K562 (cell line): Measurements from ENCODE around the gene ABR. TPM values are rescaled to one million over a fixed set of nuclear protein-coding genes. Genes with fewer than 3 reads are reported as not detected.

Source experiments
- ATAC-seq: fragments of 200-7000 bp; cut with Tn5 transposase; 3 replicates; pipeline ENCODE4 v1.9.1; 2020; ENCODE audit warnings: moderate library complexity
- BruUV-seq: library from RNA; stranded (reverse); fragments of 400-500 nt; replicated peaks from 2 replicates; lab custom pipeline; 2021; lab: Mats Ljungman, UMichigan
- CTCF ChIA-PET: fragments of 300-600 bp; formaldehyde crosslinking; extraction: SDS; loops from one replicate; lab custom pipeline; 2021; ENCODE audit warnings: low intra/inter-chr PET ratio; lab: Yijun Ruan, JAX
- POLR2A ChIA-PET: fragments of 300-600, 350-650 bp; sonication (Branson Sonifier 250); formaldehyde crosslinking; extraction: SDS; loops from one replicate; lab custom pipeline; 2021; ENCODE audit warnings: antibody characterized with exemption, inconsistent platforms; lab: Yijun Ruan, JAX
- DNase-seq, 4 experiments: peaks; one replicate each; pipeline versions ENCODE4 v3.0.0 to v3.0.0-alpha.2; 2011 to 2018; ENCODE audit warnings: low spot score in 3 of 4, mixed read lengths in 3 of 4; ENCODE audit errors: extremely low read depth in 1 of 4
- FAIRE-seq: peaks from 2 replicates; lab custom pipeline; 2011; peaks lifted over from hg19 to GRCh38; lab: Jason Lieb, UNC
- H2AFZ ChIP-seq: 2 replicates; pipeline ENCODE4 v1.6.0; 2011; ENCODE audit warnings: low read depth, low read length, control low read depth, inconsistent platforms
- H3K27ac ChIP-seq: fragments of 200-600 bp; 3 replicates; pipeline ENCODE4 v1.8.0; 2011; ENCODE audit warnings: low read depth, mild to moderate bottlenecking, control low read depth, inconsistent platforms, low read length, moderate library complexity, mixed read lengths; ENCODE audit errors: extremely low read depth
- H3K27me3 ChIP-seq, 2 experiments: fragments of 300-600 bp in 1 of 2; 2 replicates in 1 of 2; 3 replicates in 1 of 2; pipeline versions ENCODE4 v1.6.0 to v1.8.0; 2011; ENCODE audit warnings: inconsistent platforms in 2 of 2, low read length in 2 of 2, mild to moderate bottlenecking in 1 of 2, mixed read lengths in 1 of 2, moderate library complexity in 1 of 2; ENCODE audit not compliant: control insufficient read depth in 2 of 2, insufficient read depth in 2 of 2
- H3K36me3 ChIP-seq: fragments of 300-600 bp; 3 replicates; pipeline ENCODE4 v1.8.0; 2011; ENCODE audit warnings: mild to moderate bottlenecking, low read length, inconsistent platforms; ENCODE audit not compliant: control insufficient read depth, insufficient read depth
- H3K4me1 ChIP-seq, 2 experiments: fragments of 200-600 bp in 1 of 2; replicated peaks in 1 of 2; 2 replicates in 1 of 2; 3 replicates in 1 of 2; pipeline versions ENCODE4 v1.5.1 to v1.8.0; 2011; ENCODE audit warnings: inconsistent platforms in 2 of 2, low read length in 2 of 2, mild to moderate bottlenecking in 1 of 2, mixed read lengths in 1 of 2, moderate library complexity in 1 of 2; ENCODE audit not compliant: control insufficient read depth in 2 of 2, insufficient read depth in 2 of 2
- H3K4me2 ChIP-seq: 2 replicates; pipeline ENCODE4 v1.6.1; 2011; ENCODE audit warnings: low read length, control low read depth, inconsistent platforms, mixed read lengths; ENCODE audit not compliant: insufficient read depth
- H3K4me3 ChIP-seq: fragments of 200-600 bp; sonication (generic), shearing (Covaris generic); 2 replicates; pipeline ENCODE4 v1.5.1; 2016; ENCODE audit warnings: control low read depth, inconsistent platforms
- H3K79me2 ChIP-seq: fragments of 200-600 bp; 3 replicates; pipeline ENCODE4 v1.8.0; 2011; ENCODE audit warnings: low read length, inconsistent platforms; ENCODE audit not compliant: control insufficient read depth, insufficient read depth
- H3K9ac ChIP-seq, 2 experiments: 2 replicates each; pipeline versions ENCODE4 v1.6.0 to v1.6.1; 2011; ENCODE audit warnings: low read depth in 2 of 2, low read length in 2 of 2, control low read depth in 1 of 2, inconsistent platforms in 1 of 2, mild to moderate bottlenecking in 1 of 2, mixed read lengths in 1 of 2; ENCODE audit not compliant: insufficient read depth in 1 of 2
- H3K9me1 ChIP-seq: one replicate; pipeline ENCODE4 v1.6.0; 2011; ENCODE audit warnings: inconsistent platforms, mild to moderate bottlenecking, low read length, moderate library complexity; ENCODE audit not compliant: control insufficient read depth, insufficient read depth
- H3K9me3 ChIP-seq: replicated peaks from 2 replicates; pipeline ENCODE4 v1.5.1; 2011; ENCODE audit warnings: low read depth, low read length, inconsistent platforms; ENCODE audit not compliant: control insufficient read depth, insufficient read depth
- H4K20me1 ChIP-seq: replicated peaks from 2 replicates; pipeline ENCODE4 v1.6.1; 2011; ENCODE audit warnings: low read length, inconsistent platforms, mixed read lengths; ENCODE audit not compliant: control insufficient read depth, insufficient read depth
- HOXB6 ChIP-seq: fragments of 250-450 bp; sonication (Bioruptor Pico); IDR thresholded peaks from 2 replicates; pipeline ENCODE4 v1.5.1; 2022; ENCODE audit warnings: mild to moderate bottlenecking, borderline replicate concordance
- MAFF ChIP-seq: IDR thresholded peaks from 2 replicates; pipeline ENCODE4 v1.6.1; 2012; ENCODE audit warnings: low read length, improper control_type of control experiment
- NCOA2 ChIP-seq, 2 experiments: fragments of 450-650 bp; IDR thresholded peaks; 2 replicates each; pipeline ENCODE4 v1.6.1; 2018; ENCODE audit warnings: mild to moderate bottlenecking in 2 of 2, moderate library complexity in 1 of 2; ENCODE audit not compliant: partially characterized antibody in 2 of 2
- PRPF4 ChIP-seq: fragments of 200-400 bp; formaldehyde crosslinking; IDR thresholded peaks from one replicate; pipeline ENCODE4 v1.6.1; 2017; ENCODE audit warnings: low read length, low read depth, mild to moderate bottlenecking; ENCODE audit not compliant: insufficient read depth, poor library complexity, severe bottlenecking
- SRF ChIP-seq, 2 experiments: fragments of 250-450, 450-650 bp in 1 of 2; sonication (Bioruptor Pico) in 1 of 2; sonication (generic) in 1 of 2; formaldehyde crosslinking; IDR thresholded peaks; 2 replicates each; pipeline versions ENCODE4 v1.5.0 to v1.5.1; 2020 to 2022; ENCODE audit warnings: mild to moderate bottlenecking in 1 of 2, missing genetic modification reagents in 1 of 2
- TEAD1 ChIP-seq, 2 experiments: fragments of 450-650 bp in 1 of 2; sonication (generic) in 1 of 2; formaldehyde crosslinking; IDR thresholded peaks; 2 replicates each; pipeline versions ENCODE4 v1.4.0 to v1.8.0; 2020 to 2022; ENCODE audit warnings: mild to moderate bottlenecking in 2 of 2, missing genetic modification reagents in 1 of 2
- TGIF2 ChIP-seq: sonication (generic); formaldehyde crosslinking; IDR thresholded peaks from 2 replicates; pipeline ENCODE4 v1.8.1; 2022; ENCODE audit warnings: mild to moderate bottlenecking, missing genetic modification reagents, moderate library complexity
- ZBTB49 ChIP-seq: sonication (generic); formaldehyde crosslinking; IDR thresholded peaks from 2 replicates; pipeline ENCODE4 v1.8.0; 2022; ENCODE audit warnings: missing genetic modification reagents, mild to moderate bottlenecking, borderline replicate concordance
- ZNF311 ChIP-seq: fragments of 250-450 bp; sonication (Bioruptor Pico); IDR thresholded peaks from 2 replicates; pipeline ENCODE4 v1.4.0; 2020; ENCODE audit warnings: mild to moderate bottlenecking, moderate library complexity
- WGBS: fragments of 100-300 bp; shearing (Covaris generic); methylation state at CpG from one replicate; pipeline ENCODE4 v1.1.6; 2016; ENCODE audit warnings: low coverage, mixed read lengths; ENCODE audit not compliant: insufficient coverage; ENCODE audit errors: missing lambda C conversion rate; 5-methylcytosine and 5-hydroxymethylcytosine counted together
- in situ Hi-C: fragments of 300-500 bp; cut with MboI; formaldehyde crosslinking; loops from 4 replicates; pipeline ENCODE4 v1.15.0; 2018; ENCODE audit warnings: inconsistent platforms, mixed read lengths
- intact Hi-C: fragments of 100-400 bp; cut with micrococcal nuclease; formaldehyde crosslinking; loops from 2 replicates; pipeline ENCODE4 v1.14.2; 2022
- polyA plus RNA-seq, 8 experiments: library from polyadenylated mRNA; depleted of rRNA in 4 of 8; stranded (reverse) in 5 of 8; unstranded in 3 of 8; fragments of >200 nt; fragmentation: Nextera tagmentation in 2 of 8; fragmentation: Illumina TruSeq in 1 of 8; extraction: Ambion mirVana in 2 of 8; extraction: Trizol in 1 of 8; gene quantifications; 2 replicates each; pipeline versions ENCODE4 v1.2.1 to v1.2.3, GENCODE V29; 2011 to 2014; ENCODE audit warnings: inconsistent platforms in 1 of 8, missing spikeins in 1 of 8
- total RNA-seq, 7 experiments: library from RNA; depleted of rRNA in 6 of 7; stranded (reverse); fragments of >200 nt in 6 of 7; fragmentation: Illumina TruSeq in 2 of 7; extraction: Trizol in 2 of 7; gene quantifications; 2 replicates each; pipeline versions ENCODE4 v1.2.1 to v1.2.3, GENCODE V29; 2011 to 2021; ENCODE audit warnings: low replicate concordance in 1 of 7
- TF ChIP-seq, protein P1 (sequence below): IDR thresholded peaks from 3 replicates; pipeline ENCODE4 v1.6.1; 2011; ENCODE audit warnings: borderline replicate concordance, mild to moderate bottlenecking; ENCODE audit not compliant: insufficient read length, insufficient read depth

ABR gene
- total and polyA plus RNA-seq, 9 of the 15 experiments (the other 6 are each of a cell fraction or from before 2014, with no cell fraction given): 0.07 to 1.6 (median 0.37) TPM; not detected in 1

- TF ChIP-seq MAFF (no peak), TEAD1 (CRISPR knock-in tag; IDR thresholded peaks at IDR 0.05) (no peak), SRF (CRISPR knock-in tag; IDR thresholded peaks at IDR 0.05) (no peak), ZNF311 (CRISPR knock-in tag) (no peak), PRPF4 (no peak), TGIF2 (no peak)
Observed at GRCh38 chr17:1136748-1137147, 43.0 kb downstream of the ABR start (continued).

- Histone ChIP-seq H3K4me2 (no peak overlapping the region), H3K27ac (no peak overlapping the region), H3K4me1 (peaks cover 0 to 5% of the 10 kb centered on the region in 2 experiments; a peak in 1 of 5 replicates), H3K4me3 (no peak overlapping the region), H2AFZ (no peak overlapping the region), H3K27me3 (peaks cover 6 to 9% of the 10 kb centered on the region in 2 experiments; a peak in 3 of 5 replicates), H4K20me1 (no peaks in the 10 kb centered on the region), H3K36me3 (no peaks in the 10 kb centered on the region), H3K9me1 (no peaks in the 10 kb centered on the region), H3K79me2 (no peaks in the 10 kb centered on the region), H3K9ac (no peak overlapping the region), H3K9me3 (no peaks in the 10 kb centered on the region)
- DNase-seq (no peak), ATAC-seq (no peak), FAIRE-seq (no peak)
- CTCF ChIA-PET: no interaction called here
- POLR2A ChIA-PET: no interaction called here
- TF ChIP-seq ZBTB49 (CRISPR knock-in tag): no peak
- no peak for TF ChIP-seq HOXB6 (CRISPR knock-in tag)
- TF ChIP-seq, protein P1, sequence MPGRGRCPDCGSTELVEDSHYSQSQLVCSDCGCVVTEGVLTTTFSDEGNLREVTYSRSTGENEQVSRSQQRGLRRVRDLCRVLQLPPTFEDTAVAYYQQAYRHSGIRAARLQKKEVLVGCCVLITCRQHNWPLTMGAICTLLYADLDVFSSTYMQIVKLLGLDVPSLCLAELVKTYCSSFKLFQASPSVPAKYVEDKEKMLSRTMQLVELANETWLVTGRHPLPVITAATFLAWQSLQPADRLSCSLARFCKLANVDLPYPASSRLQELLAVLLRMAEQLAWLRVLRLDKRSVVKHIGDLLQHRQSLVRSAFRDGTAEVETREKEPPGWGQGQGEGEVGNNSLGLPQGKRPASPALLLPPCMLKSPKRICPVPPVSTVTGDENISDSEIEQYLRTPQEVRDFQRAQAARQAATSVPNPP: no peak
- TF ChIP-seq NCOA2 (IDR thresholded peaks at IDR 0.05; ENCODE audit: partially characterized antibody in 2 of 2): no peak
- WGBS: 8% methylated on average over 27 of the region's 29 CpGs
- intact Hi-C loops (no loop called here), in situ Hi-C loops (no loop called here)
- no TSS peak for BruUV-seq
Observed at GRCh38 chr17:1134634-1135324, 45.0 kb downstream of the ABR start.
